Inferior parietal cortex (tissue), 1 donor: ENCODE measurements around the gene FAM118A.

ENCODE experiments used
- DNase-seq: peaks from one replicate; pipeline ENCODE4 v3.0.0-alpha.2; 2016; ENCODE audit errors: extremely low spot score

FAM118A gene

DNA sequence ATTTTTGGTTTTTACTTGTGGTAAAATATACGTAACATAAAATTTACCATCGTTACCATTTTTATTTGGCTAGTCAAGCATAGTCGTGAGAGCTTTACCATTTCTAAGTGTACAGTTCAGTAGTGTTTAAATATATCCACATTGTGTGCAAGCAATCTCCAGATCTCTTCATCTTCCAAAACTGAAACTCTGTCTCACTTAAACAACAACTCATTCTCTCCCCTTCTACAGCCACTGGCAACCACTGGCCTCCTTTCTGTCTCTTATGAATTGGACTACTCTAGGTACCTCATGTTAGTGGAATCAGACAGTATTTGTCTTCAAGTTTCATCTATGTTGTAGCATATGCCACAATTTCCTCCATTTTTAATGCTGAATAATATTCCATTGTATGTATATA lies 66.3 kb downstream of the FAM118A start:
- DNase-seq = no peak

DNA sequence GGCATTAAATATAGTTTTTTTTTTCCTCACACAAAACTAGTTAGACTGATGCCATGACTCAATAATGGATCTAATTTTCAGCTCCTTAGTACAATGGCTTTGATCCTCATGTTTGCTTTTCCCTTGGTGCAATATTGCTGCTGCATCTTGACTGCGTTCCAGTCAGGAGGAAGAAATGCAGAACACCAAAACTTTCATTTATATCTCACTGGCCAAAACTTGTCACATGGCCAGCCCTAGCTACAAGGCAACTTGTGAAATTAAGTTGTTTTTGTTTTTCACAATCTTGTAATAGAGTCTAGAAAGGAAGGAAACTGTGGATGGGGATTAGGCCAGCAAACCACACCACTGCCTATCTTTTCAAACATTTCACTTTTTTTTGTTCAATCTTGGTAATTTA lies 67.0 kb downstream of the FAM118A start:
- no peak for DNase-seq

DNA sequence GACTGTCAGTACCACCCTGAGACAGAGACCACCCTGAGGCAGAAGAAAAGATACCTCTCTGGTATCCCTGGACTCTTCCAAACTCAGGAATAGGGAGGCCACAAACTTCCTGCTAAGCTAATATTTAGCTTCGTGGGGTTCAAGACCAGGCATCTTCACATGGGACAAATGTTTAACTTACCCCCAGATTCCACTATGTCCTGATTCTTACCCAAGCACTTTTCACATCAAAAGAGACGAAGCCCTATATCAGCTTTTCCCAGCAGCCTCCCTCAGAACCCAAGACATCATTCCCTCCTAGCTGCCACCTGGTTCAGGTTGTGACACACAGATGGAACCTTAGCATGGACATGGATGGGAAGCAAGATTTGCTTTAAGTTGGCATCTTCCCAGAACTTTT lies 71.6 kb downstream of the FAM118A start:
- DNase-seq = no peak

DNA sequence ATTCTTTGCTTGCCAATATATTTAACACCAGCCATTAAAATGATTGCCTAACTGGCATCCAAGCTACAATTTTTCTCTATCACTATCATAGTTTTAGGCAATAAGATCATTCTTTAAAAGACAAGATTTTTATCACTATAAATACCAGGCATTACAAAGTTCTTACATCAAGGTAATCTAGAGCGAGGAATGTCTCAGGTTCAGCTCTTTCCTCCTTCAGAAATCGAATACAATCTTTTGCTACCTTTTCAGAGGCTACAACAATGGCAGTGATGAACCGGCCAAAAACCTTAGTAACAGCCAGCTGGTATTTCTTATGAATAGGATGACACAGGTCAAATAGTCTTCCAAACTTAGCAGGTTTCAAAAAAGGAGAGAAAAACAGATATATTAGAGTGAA lies 79.8 kb downstream of the FAM118A start:
- DNase-seq = no peak
